SKM-1 treated with dmso at 0.1 percent for 144 hours (cell line): Measurements from ENCODE around the gene BRINP1.

Experiments used
- DNase-seq: peaks from one replicate; lab custom pipeline; 2025; ENCODE audit not compliant: unreplicated experiment; lab: John Stamatoyannopoulos, UW

The BRINP1 gene

DNA sequence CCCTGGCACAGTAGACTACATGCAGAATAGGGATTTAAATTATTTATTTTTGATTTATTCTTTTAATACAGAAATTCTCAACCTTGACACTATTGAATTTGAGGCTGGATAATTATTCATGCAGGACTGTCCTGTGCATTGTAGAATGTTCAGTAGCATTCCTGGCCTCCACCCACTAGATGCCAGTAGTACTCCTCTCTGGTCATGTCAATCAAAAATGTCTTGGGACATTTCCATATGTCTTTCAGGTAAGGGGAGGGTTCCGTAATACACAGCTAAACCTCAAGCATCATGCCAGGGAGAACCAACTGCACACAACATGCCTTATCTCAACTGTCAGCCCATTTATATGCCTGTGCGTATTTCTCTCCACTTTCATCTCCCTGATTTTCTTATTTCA is 231.8 kb downstream of the BRINP1 start:
- no peak for DNase-seq

DNA sequence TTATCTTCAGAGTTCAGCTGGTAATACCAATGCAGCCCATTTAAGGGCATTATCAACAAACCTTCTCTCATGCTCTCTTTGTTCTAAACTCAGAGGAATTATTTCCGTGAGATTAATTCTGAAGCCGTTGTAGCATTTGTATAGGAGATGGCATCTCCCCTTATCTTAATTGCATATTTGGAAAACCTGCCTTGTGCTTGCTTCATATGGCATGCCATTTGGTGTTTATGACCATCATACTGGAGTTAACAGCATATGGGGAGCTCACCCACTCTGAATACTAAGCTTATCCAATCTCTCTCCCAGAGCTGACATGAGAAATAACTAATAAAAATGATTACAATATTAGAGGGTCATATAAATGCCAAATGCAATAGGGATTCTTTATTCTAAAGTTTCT is 243.2 kb downstream of the BRINP1 start:
- DNase-seq: no peak

GRCh38 chr9:119121899-119122298 is 247.3 kb downstream of the BRINP1 start:
- no peak for DNase-seq

DNA sequence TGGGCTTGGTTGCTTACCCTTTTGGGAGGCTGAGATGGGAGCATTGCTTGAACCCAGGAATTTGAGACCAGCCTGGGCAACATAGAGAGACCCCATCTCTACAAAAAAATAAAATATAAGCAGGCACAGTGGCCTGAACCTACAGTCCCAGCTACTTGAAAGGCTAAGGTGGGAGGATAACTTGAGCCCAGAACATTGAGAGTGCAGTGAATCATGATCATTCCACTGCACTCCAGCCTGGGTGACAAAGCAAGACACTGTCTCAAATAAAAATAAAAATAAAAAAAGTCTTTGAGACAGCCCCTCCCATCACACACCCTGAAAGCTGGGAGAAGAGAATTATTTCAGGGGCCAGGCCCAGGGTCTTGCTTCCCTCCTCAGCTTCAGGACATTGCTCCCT is 251.8 kb downstream of the BRINP1 start:
- no peak for DNase-seq
